Renal cortical epithelial cell (primary cell): ENCODE data around the gene CDH11. TPM values are rescaled to one million over a fixed set of nuclear protein-coding genes. Genes with fewer than 3 reads are reported as not detected.

Experiments
- DNase-seq: peaks from one replicate; pipeline ENCODE4 v3.0.0-alpha.2; 2011; ENCODE audit warnings: low read depth
- total RNA-seq: library from RNA; depleted of rRNA; stranded (reverse); fragments of >200 nt; gene quantifications from 2 replicates; pipeline ENCODE4 v1.2.3, GENCODE V29; 2014

Gene CDH11
- 3.1 and 7.6 TPM in 2 replicates for total RNA-seq

DNA sequence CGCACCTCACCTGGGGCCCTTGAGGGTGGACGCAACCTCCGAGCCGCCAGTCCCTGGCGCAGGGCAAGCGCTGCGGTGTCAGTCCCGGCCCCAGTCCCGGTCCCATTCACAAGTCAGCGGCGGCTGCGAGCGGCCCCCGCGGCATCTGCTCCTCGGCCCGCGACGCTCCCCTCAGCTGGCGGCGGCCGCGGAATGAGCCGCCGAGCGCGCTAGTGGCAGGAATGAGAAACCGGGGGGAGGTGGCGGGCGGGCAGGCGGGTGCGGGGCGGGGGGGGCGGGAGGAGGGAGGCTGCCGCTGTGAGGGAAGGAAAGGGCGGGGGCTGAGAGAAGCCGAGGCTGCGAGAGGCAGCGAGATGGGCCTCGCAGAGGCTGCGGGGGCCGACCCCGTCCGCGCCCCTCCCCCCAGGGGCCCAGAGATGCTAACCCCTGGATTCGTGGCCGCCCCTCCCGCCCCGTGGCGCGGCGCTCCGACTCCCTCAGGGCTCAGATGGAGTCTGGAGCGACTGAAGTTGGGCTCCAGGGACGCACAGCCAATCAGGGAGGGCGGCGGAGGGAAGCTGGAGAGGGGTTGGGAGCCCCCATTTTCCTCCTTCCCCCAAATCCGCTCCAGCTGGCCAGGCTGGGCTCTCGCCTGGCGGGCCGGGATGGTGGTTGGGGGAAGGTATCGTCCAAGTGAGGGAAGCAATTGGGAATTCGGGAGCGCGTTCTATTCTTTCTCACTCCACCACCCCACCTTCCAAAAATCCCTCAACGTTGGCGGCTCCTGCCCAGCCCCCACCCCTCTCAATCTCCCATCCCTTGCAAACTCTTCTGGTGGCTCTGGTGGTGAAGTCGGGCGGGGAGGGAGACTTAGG lies at the start of gene CDH11:
TSS of gene CDH11 (minus strand) at position 194 of the 854 bp plus-strand sequence. CDS start 117,194 bp downstream, outside the sequence.
- DNase-seq, result no peak

GRCh38 chr16:65154321-65154720 lies 32.5 kb upstream of the CDH11 start:
- DNase-seq, result no peak

GRCh38 chr16:65153365-65154105 lies 31.7 kb upstream of the CDH11 start:
- no peak for DNase-seq

GRCh38 chr16:65148804-65149203 lies 26.9 kb upstream of the CDH11 start:
- no peak for DNase-seq

DNA sequence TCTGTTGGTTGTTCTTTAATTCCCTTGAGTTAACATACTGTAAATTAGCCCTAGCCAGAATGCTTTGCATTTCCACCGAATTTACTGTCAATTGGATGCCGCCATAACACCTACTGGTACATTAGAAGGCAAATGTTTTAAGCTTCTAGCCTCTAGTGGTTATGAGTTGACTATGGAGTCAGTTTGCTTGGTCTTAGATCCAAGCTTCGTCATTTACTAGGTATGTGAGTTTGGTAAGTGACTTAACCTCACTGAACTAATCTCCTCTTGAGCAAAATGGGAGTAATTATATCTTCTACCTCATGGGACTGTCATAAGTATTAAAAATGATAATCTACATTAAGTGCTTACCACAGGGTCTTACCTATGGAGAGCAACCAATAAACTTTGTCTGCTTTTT lies 20.4 kb upstream of the CDH11 start:
- no peak for DNase-seq

- no peak for DNase-seq
These were observed 14.8 kb upstream of the CDH11 start for GRCh38 chr16:65136681-65137080.

DNA sequence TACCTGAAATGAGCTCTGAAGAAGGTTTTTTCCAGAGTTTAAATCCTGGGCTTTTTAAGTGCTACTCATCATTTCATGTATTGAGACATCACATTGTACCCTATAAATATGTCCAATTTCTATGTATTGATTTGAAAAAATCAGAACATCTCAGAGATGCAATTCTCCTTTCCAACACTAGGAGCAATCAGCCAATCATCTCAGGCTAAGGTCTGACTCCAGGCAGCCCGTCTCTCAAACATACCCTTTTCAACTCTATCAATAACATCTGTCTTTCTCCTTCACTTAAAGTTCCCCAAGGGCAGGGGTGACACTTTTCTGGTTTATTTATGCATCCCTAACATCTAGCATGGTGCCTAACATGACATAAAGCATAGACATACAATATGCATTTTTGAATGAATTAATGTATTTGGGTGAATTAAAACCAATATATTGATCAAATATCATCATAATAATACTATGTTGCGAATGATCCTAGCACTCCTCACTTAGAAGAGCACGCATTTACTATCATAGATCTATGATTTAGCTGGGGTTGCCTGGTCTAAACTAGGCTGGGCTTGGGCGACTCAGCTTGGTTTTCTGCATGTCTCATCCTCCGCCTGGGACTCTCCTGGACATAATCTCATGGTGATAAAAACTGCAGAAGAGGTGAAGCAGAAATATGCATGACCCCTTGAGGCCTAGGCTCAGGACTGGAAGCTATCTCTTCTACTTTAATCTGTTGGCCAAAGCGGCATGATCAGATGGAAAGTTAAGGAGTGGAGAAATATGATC lies 5.2 kb upstream of the CDH11 start:
- DNase-seq, result no peak

DNA sequence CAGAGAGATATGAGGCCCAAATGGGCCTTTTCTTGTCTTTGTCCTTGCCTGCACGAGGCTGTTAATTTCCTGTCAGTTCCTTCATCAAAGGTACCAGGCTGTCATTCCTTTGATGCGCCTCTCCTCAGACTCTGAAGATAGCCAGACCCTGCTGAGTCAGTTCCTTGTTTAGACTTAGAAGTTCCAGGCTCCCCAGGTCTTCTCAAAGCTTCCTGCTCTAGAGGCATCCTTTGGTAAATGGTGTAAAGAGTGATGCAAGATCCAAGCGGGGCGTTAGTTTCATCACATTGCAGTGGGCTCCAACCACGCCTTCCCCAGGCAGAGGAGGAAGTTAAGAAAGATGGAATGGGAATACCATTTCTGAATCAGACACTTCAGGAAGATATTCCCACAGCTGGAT lies 4.0 kb upstream of the CDH11 start:
- DNase-seq, result no peak

GRCh38 chr16:65125322-65125721 lies 3.5 kb upstream of the CDH11 start:
- DNase-seq, result peak; percentile 7

- DNase-seq, result no peak
These were observed 2.7 kb upstream of the CDH11 start for GRCh38 chr16:65124596-65124995.

GRCh38 chr16:65124212-65124548 lies 2.3 kb upstream of the CDH11 start:
- no peak for DNase-seq

DNA sequence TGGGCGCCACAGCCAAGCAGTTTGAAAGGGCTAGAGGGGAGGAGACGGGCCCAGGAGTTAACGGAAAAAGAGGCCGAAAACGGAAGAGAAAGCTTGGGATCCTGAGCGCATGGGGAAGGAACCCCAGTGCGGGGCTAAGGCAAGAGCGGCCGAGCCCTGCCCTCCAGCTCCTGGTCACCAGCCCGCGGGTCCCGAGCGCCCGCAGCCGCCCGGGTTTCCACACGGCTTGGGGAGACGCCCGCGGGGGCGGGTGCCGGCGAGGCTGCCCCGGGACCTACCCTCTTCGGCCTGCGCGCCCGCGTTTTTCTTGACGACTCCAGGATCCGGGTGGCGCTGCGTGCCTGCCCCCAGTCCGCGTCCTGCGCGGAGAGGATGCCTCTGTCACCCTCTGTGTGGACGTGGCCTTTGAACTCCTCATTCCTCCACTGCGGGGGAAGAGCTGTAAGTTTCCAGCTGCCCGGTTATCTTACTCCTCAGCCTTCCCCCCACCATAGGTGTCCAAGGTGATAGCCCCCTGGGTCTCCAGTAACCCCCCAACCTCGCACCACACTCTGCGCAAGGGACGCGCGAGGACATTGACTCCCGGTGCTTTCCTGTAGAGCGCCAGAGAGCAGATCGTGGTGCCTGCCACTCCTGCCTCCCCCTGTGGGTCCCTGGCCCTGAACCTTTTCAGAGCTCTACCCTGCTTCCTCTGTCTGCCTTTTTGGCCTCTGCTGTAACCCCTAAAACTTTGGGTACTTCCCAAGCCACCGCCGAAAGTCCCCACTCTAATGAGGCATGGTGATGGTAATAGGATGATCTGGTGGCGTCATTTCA lies 1.7 kb upstream of the CDH11 start:
- no peak for DNase-seq

DNA sequence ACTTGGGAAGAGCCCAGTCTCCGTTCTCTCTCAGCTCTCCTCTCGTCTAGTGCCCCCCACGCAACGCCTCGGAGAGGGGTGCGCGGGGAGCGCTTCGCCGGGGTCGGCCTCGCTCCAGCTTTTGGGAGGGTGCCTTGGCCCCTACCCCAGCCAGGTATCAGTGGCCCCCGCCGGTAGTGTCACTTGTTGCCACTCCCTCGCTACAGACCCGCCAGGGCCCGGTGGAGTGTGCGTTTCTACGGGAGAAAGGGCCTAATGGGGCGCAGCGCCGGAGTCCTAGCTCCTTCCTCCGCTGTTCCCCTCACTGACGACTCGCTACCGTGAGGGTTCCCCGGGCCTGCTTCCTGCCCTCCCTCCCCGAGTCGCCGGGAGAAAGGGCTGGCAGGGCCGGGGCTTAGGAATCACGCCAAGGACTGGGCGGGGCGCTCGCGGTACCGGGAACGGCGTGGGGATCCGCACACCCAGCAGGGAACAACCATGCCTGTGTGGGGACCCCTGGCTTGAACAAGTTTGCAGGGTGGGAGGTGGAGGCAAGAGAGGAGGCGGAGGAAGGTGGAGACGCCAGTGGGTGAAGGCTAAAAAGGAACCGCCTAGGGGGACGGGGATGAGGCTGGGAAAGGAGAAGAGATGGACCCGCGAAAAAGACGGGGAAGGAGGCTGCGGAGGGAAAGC lies 997 bp upstream of the CDH11 start:
- DNase-seq, result no peak

- DNase-seq, result no peak
These were observed 787 bp downstream of the CDH11 start for GRCh38 chr16:65120831-65121721.

GRCh38 chr16:65120461-65120830 lies 1.4 kb downstream of the CDH11 start:
- DNase-seq, result no peak

GRCh38 chr16:65119901-65120401 lies 1.9 kb downstream of the CDH11 start:
- no peak for DNase-seq

DNA sequence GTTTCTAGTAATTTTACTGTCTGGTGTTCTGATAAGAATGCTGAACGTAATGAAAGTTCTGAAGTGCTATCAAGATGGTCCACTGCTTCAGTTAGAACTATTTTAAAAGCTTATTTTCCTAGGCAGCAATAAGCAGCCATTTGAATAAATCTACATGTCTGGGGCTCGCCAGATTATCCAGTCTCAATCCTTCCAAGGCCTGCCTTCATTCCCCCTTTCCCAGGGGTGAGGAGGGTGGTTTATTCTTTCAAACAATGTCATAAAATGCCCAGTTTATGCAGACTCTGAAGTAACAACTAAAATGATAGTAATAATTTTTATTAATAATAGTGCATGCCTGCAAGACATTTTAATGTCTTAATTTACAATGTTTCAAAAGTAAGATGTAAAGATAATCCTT lies 2.4 kb downstream of the CDH11 start:
- no peak for DNase-seq

GRCh38 chr16:65118871-65119270 lies 3.0 kb downstream of the CDH11 start:
- DNase-seq, result no peak

DNA sequence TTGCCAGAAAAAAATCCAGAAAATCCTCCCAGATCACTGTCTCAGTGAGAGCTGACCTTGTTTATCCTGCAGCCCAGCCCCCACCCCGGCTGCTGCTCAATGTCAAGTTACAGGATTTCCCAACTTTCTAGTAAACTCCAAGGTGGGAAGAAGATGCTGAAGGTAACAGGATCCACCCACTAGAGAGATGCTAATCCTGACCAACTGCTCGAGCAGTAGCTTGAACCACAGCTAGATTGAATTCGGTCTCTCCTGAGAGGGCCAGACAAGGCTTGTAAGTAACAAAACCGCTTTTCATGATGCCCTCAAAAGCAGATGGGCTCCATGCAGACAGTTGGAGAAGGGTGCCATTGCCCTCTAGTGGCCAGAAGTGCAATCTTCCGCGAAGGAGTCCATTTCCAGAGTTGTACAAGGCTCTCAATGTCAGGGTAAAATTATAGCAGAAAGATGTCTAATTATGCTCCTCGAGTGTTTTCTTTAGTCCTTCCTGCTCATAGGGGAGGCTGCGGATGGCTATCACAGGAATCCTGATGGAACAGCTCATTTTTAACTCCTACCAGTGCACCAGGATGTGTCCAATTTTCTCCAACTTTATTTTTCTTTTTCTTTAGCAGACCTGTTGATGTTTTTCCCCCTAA lies 3.9 kb downstream of the CDH11 start:
- DNase-seq, result peak; percentile 53
